Measurements from ENCODE around the gene EYS. TPM values are rescaled to one million over a fixed set of nuclear protein-coding genes. Genes with fewer than 3 reads are reported as not detected.

Gene EYS
- total and polyA plus RNA-seq, 2 of the 8 experiments (the other 6 are each of a cell fraction or from before 2014, with no cell fraction given) = 0.05 to 0.13 TPM

DNA sequence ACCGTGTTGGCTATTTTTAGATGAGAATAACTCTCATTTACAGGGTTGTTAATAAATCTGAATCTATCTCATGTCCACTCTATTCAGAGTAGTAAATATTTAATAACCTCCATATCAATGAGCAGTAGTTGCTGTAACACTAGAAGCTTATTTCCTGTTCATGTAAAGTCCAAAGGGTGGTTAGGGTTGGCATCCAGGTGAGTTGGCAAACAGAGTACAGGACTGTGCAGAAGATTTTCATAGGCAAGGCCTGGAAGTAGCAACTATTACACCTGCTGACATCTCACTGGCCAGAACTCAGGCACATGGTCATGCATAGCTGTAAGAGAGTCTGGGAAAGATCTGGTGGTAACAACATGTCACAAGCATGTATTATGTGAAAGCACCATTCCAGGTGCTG, 1923.9 kb downstream of the EYS start:
- POLR2A ChIA-PET (ENCODE audit: partially characterized antibody) = no interaction called here
- no peak for FAIRE-seq

More for the DNA sequence above, 1923.9 kb downstream of the EYS start:
- H2BK120ac ChIP-seq (replicated peaks; ENCODE audit: low read depth, low read length) = no peak overlapping the region
- H3K4me2 ChIP-seq (ENCODE audit: insufficient read depth in 1 of 2, low read depth in 2 of 2, low read length in 2 of 2) = no peak overlapping the region
- H2BK12ac ChIP-seq (ENCODE audit: low read depth, low read length) = no peak overlapping the region
- peaks cover 0 to 3% (median 0%) of the 10 kb centered on the region in 4 experiments; a peak in 1 of 7 replicates for H3K4me1 ChIP-seq (replicated peaks in 1 of 4; ENCODE audit: control insufficient read depth in 3 of 4, insufficient read depth in 4 of 4, low read length in 3 of 4)
- H3K9me3 ChIP-seq (ENCODE audit: insufficient read depth in 2 of 2, low read depth in 1 of 2, low read length in 1 of 2) = no peaks in the 10 kb centered on the region
- no peaks in the 10 kb centered on the region for H3K27me3 ChIP-seq (replicated peaks in 1 of 4; ENCODE audit: control insufficient read depth in 3 of 4, extremely low read depth in 1 of 4, insufficient read depth in 3 of 4, low read length in 3 of 4)
- no peak overlapping the region for H4K5ac ChIP-seq (ENCODE audit: insufficient read length, low read depth, low read length)
- no peak overlapping the region for H3K56ac ChIP-seq (replicated peaks; ENCODE audit: insufficient read length, low read depth, low read length)
- H3K4ac ChIP-seq (replicated peaks; ENCODE audit: insufficient read length, low read depth, low read length) = no peak overlapping the region
- H3K36me3 ChIP-seq (ENCODE audit: control insufficient read depth in 2 of 4, insufficient read depth in 4 of 4, low read length in 3 of 4) = no peaks in the 10 kb centered on the region
- no peak overlapping the region for H3K9ac ChIP-seq (replicated peaks in 1 of 4; ENCODE audit: extremely low read depth in 1 of 4, low read depth in 3 of 4, low read length in 3 of 4)
- no peak overlapping the region for H4K91ac ChIP-seq (replicated peaks; ENCODE audit: insufficient read length, low read length)
- CTCF ChIA-PET (ENCODE audit: partially characterized antibody) = interaction anchor here (0.8 to 2.9 kb wide), 3 partner anchors 15 to 430 kb away, joined by 3 to 13 read pairs (median 5); no protein-coding TSS in a partner anchor
- no peak overlapping the region for H2BK15ac ChIP-seq (ENCODE audit: low read length)
- no peaks in the 10 kb centered on the region for H4K20me1 ChIP-seq (replicated peaks in 1 of 2; ENCODE audit: control insufficient read depth in 1 of 2, insufficient read depth in 2 of 2, low read length in 2 of 2)
- WGBS, 2 experiments (ENCODE audit: extremely low coverage in 1 of 2, insufficient coverage in 1 of 2, insufficient read length in 1 of 2, insufficient replicate concordance in 2 of 2, low coverage in 1 of 2, low lambda C conversion rate in 2 of 2, missing lambda C conversion rate in 1 of 2) = 100% methylated on average over 1 of the region's 1 CpG; no CpG with 5 or more reads in 1 of the 2 experiments
- no peak overlapping the region for H3K27ac ChIP-seq (ENCODE audit: low read depth, low read length)
- no peak overlapping the region for H2AFZ ChIP-seq (ENCODE audit: low read length)
- no peak overlapping the region for H2AK5ac ChIP-seq (ENCODE audit: low read depth, low read length)
- DNase-seq (ENCODE audit: low read depth in 1 of 2, low spot score in 2 of 2) = no peak
- no peak overlapping the region for H3K4me3 ChIP-seq (ENCODE audit: extremely low read depth in 1 of 4, insufficient read depth in 2 of 4, low read depth in 3 of 4, low read length in 4 of 4)
- H2BK20ac ChIP-seq (ENCODE audit: low read length) = no peak overlapping the region
- no peaks in the 10 kb centered on the region for H3K79me2 ChIP-seq (ENCODE audit: control insufficient read depth in 1 of 2, insufficient read depth in 2 of 2, low read length in 2 of 2)
- H3K23me2 ChIP-seq (ENCODE audit: low read depth, low read length) = no peaks in the 10 kb centered on the region
- H3K14ac ChIP-seq (ENCODE audit: insufficient read length) = no peak overlapping the region
- H3K23ac ChIP-seq (ENCODE audit: insufficient read length) = no peak overlapping the region
- TF ChIP-seq SIN3A (conservative IDR thresholded peaks at IDR 0.05 in 1 of 2, IDR thresholded peaks at IDR 0.05 in 1 of 2; ENCODE audit: low read depth in 1 of 2, low read length in 2 of 2) (no peak), RXRA (IDR thresholded peaks at IDR 0.05; ENCODE audit: insufficient read depth, low read depth, low read length) (no peak), SIRT6 (IDR thresholded peaks at IDR 0.05; ENCODE audit: low read length) (no peak), KDM4A (IDR thresholded peaks at IDR 0.05; ENCODE audit: low read depth, low read length, severe bottlenecking) (no peak), SRF (IDR thresholded peaks at IDR 0.05; ENCODE audit: low read depth, low read length) (no peak), POLR2A (IDR thresholded peaks at IDR 0.05; ENCODE audit: control extremely low read depth in 1 of 2, low read depth in 2 of 2, low read length in 2 of 2) (no peak), GABPA (IDR thresholded peaks at IDR 0.05; ENCODE audit: borderline replicate concordance, insufficient read depth, low read length) (no peak), BRCA1 (IDR thresholded peaks at IDR 0.05; ENCODE audit: low read depth, low read length) (no peak), TAF1 (IDR thresholded peaks at IDR 0.05; ENCODE audit: low read depth, low read length) (no peak), CREB1 (IDR thresholded peaks at IDR 0.05) (no peak), SP2 (IDR thresholded peaks at IDR 0.05; ENCODE audit: low read length) (no peak)
- H2BK5ac ChIP-seq (ENCODE audit: low read depth, low read length) = no peak overlapping the region
- no peak overlapping the region for H4K8ac ChIP-seq (ENCODE audit: extremely low read depth, insufficient read depth, low read length)
- no peak overlapping the region for H3K18ac ChIP-seq (ENCODE audit: extremely low read depth, low read length)
- no peaks in the 10 kb centered on the region for H3K79me1 ChIP-seq (ENCODE audit: low read depth, low read length)

Data from H1 (cell line).